Endothelial cell of umbilical vein (primary cell): ENCODE measurements around the gene DONSON. TPM values are rescaled to one million over a fixed set of nuclear protein-coding genes. Genes with fewer than 3 reads are reported as not detected.
"Not testable (repeated sequence)": the region's sequence is repeated elsewhere in the genome, so short reads cannot be mapped to it uniquely, and the experiment has no call there.

Experiments
- BruUV-seq: library from RNA; stranded (reverse); fragments of 400-500 nt; replicated peaks from 2 replicates; lab custom pipeline; 2021; lab: Mats Ljungman, UMichigan
- CTCF ChIA-PET: fragments of 300-600, 350-600 bp; sonication (Branson Sonifier 250); formaldehyde crosslinking; loops from one replicate; lab custom pipeline; 2021; ENCODE audit warnings: antibody characterized with exemption, inconsistent platforms; lab: Charles Lee
- POLR2A ChIA-PET: fragments of 300-600, 350-600 bp; sonication (Branson Sonifier 250); formaldehyde crosslinking; loops from one replicate; lab custom pipeline; 2021; ENCODE audit warnings: antibody characterized with exemption, inconsistent platforms; lab: Charles Lee
- DNase-seq: peaks from one replicate; pipeline ENCODE4 v3.0.0-alpha.2; 2011; ENCODE audit warnings: low read depth, low spot score
- FAIRE-seq: peaks from 2 replicates; lab custom pipeline; 2011; peaks lifted over from hg19 to GRCh38; lab: Jason Lieb, UNC
- H2AFZ ChIP-seq: 2 replicates; pipeline ENCODE4 v1.6.0; 2012; ENCODE audit warnings: low read depth, low read length, control low read depth, inconsistent platforms
- H3K27ac ChIP-seq: 2 replicates; pipeline ENCODE4 v1.5.1; 2011; ENCODE audit warnings: low read depth, mild to moderate bottlenecking, control low read depth, low read length, moderate library complexity; ENCODE audit not compliant: insufficient read depth
- H3K27me3 ChIP-seq, 2 experiments: 2 replicates each; pipeline versions ENCODE4 v1.6.0 to v1.6.1; 2011; ENCODE audit warnings: low read length in 2 of 2, mixed read lengths in 1 of 2; ENCODE audit not compliant: control insufficient read depth in 2 of 2, insufficient read depth in 2 of 2
- H3K36me3 ChIP-seq, 2 experiments: 2 replicates in 1 of 2; 3 replicates in 1 of 2; pipeline ENCODE4 v1.5.1; 2011; ENCODE audit warnings: low read length in 2 of 2, mild to moderate bottlenecking in 1 of 2, moderate library complexity in 1 of 2; ENCODE audit not compliant: control insufficient read depth in 2 of 2, insufficient read depth in 2 of 2; ENCODE audit errors: extremely low read depth in 1 of 2
- H3K4me1 ChIP-seq: 3 replicates; pipeline ENCODE4 v1.5.1; 2011; ENCODE audit warnings: mild to moderate bottlenecking, low read length; ENCODE audit not compliant: control insufficient read depth, insufficient read depth; ENCODE audit errors: extremely low read depth
- H3K4me2 ChIP-seq: 2 replicates; pipeline ENCODE4 v1.6.1; 2011; ENCODE audit warnings: low read length, control low read depth, mixed read lengths; ENCODE audit not compliant: insufficient read depth
- H3K4me3 ChIP-seq, 3 experiments: fragments of 200-600 bp in 1 of 3; sonication (generic), shearing (Covaris generic) in 1 of 3; replicated peaks in 1 of 3; 2 replicates each; pipeline ENCODE4 v1.5.1; 2011 to 2016; ENCODE audit warnings: control low read depth in 3 of 3, low read length in 3 of 3, mild to moderate bottlenecking in 2 of 3, inconsistent platforms in 1 of 3, low read depth in 1 of 3, moderate library complexity in 1 of 3; ENCODE audit not compliant: insufficient read depth in 1 of 3
- H3K79me2 ChIP-seq: 2 replicates; pipeline ENCODE4 v1.6.0; 2012; ENCODE audit warnings: low read length, inconsistent platforms; ENCODE audit not compliant: control insufficient read depth, insufficient read depth
- H3K9ac ChIP-seq: replicated peaks from 2 replicates; pipeline ENCODE3; 2011; ENCODE audit warnings: low read length, control low read depth; ENCODE audit not compliant: insufficient read depth; ENCODE audit errors: extremely low read depth
- H3K9me1 ChIP-seq: replicated peaks from 3 replicates; pipeline ENCODE4 v1.6.0; 2011; ENCODE audit warnings: mild to moderate bottlenecking, low read length; ENCODE audit not compliant: control insufficient read depth, insufficient read depth; ENCODE audit errors: extremely low read depth
- H3K9me3 ChIP-seq: replicated peaks from 2 replicates; pipeline ENCODE4 v1.5.1; 2012; ENCODE audit warnings: low read length, inconsistent platforms; ENCODE audit not compliant: control insufficient read depth, insufficient read depth
- H4K20me1 ChIP-seq: replicated peaks from 2 replicates; pipeline ENCODE3; 2011; ENCODE audit warnings: mild to moderate bottlenecking, low read length; ENCODE audit not compliant: control insufficient read depth, insufficient read depth; ENCODE audit errors: extremely low read depth
- CTCF ChIP-seq, 2 donors: IDR thresholded peaks; 1 replicate in 1 of 2; 2 replicates in 1 of 2; pipeline ENCODE4 v1.5.1; 2011; ENCODE audit warnings: low read length in 2 of 2, mild to moderate bottlenecking in 2 of 2, moderate library complexity in 2 of 2, control low read depth in 1 of 2, inconsistent platforms in 1 of 2, low read depth in 1 of 2; ENCODE audit not compliant: insufficient read depth in 1 of 2; ENCODE audit errors: extremely low read depth in 1 of 2
- EZH2 ChIP-seq: IDR thresholded peaks from 2 replicates; pipeline ENCODE4 v1.6.1; 2012; ENCODE audit warnings: borderline replicate concordance, low read depth, mild to moderate bottlenecking, moderate library complexity, low read length, inconsistent platforms; ENCODE audit not compliant: severe bottlenecking
- FOS ChIP-seq: IDR thresholded peaks from 2 replicates; pipeline ENCODE4 v1.6.1; 2011; ENCODE audit warnings: mild to moderate bottlenecking, low read length, moderate library complexity, borderline replicate concordance; ENCODE audit not compliant: insufficient read depth
- GATA2 ChIP-seq: IDR thresholded peaks from 2 replicates; pipeline ENCODE4 v1.7.0; 2011; ENCODE audit warnings: low read depth, mild to moderate bottlenecking, moderate library complexity, mixed read lengths, low read length; ENCODE audit not compliant: insufficient read length, insufficient read depth
- JUN ChIP-seq: IDR thresholded peaks from 2 replicates; pipeline ENCODE4 v1.6.1; 2011; ENCODE audit warnings: borderline replicate concordance, low read depth; ENCODE audit not compliant: insufficient read length, insufficient read depth
- MAX ChIP-seq: IDR thresholded peaks from 2 replicates; pipeline ENCODE4 v1.6.1; 2011; ENCODE audit not compliant: insufficient read depth, insufficient read length
- MYC ChIP-seq: IDR thresholded peaks from one replicate; pipeline ENCODE4 v1.6.1; 2011; ENCODE audit warnings: mild to moderate bottlenecking, low read depth, low read length
- POLR2A ChIP-seq: IDR thresholded peaks from 2 replicates; pipeline ENCODE4 v1.6.1; 2012; ENCODE audit warnings: low read depth, mild to moderate bottlenecking, control low read depth, low read length
- POLR2AphosphoS5 ChIP-seq: IDR thresholded peaks from 2 replicates; pipeline ENCODE4 v1.6.1; 2012; ENCODE audit warnings: low read depth, mild to moderate bottlenecking, control low read depth, low read length, moderate library complexity; ENCODE audit not compliant: insufficient read depth
- dilution Hi-C: fragments of 300-500 bp; cut with MboI; formaldehyde crosslinking; loops from one replicate; pipeline ENCODE4 v1.15.0; 2019; ENCODE audit warnings: low sequenced_read_pairs; ENCODE audit not compliant: extremely low pct_ligation_motif_present
- intact Hi-C: fragments of 100-400 bp; cut with micrococcal nuclease; formaldehyde crosslinking; loops from one replicate; pipeline ENCODE4 v1.10.0; 2022
- polyA plus RNA-seq, 4 experiments: library from polyadenylated mRNA; depleted of rRNA in 3 of 4; stranded (reverse) in 3 of 4; unstranded in 1 of 4; fragments of >200 nt; gene quantifications; 2 replicates each; pipeline versions ENCODE4 v1.2.1 to v1.2.3, GENCODE V29; 2011 to 2012; ENCODE audit warnings: missing spikeins in 1 of 4
- total RNA-seq: library from RNA; stranded (reverse); gene quantifications from 2 replicates; pipeline ENCODE4 v1.2.3, GENCODE V29; 2021

Gene DONSON
- total and polyA plus RNA-seq, 2 donors (not counting 3 experiments of a cell fraction or from before 2014, with no cell fraction given), result 14.3 to 29.4 TPM

GRCh38 chr21:33634254-33634653 is 45.8 kb upstream of the DONSON start:
- H4K20me1 ChIP-seq, result peaks cover 2% of the 10 kb centered on the region
- intact Hi-C loops (no loop called here), dilution Hi-C loops (no loop called here)
- no peaks in the 10 kb centered on the region for H3K27me3 ChIP-seq
- ChIA-PET POLR2A (no interaction called here), CTCF (interaction anchor here (1.7 kb wide), 1 partner anchor 28 kb away, joined by 4 read pairs; no protein-coding TSS in a partner anchor)
- H3K9me3 ChIP-seq, result no peaks in the 10 kb centered on the region
- no peak overlapping the region for H3K27ac ChIP-seq
- no TSS peak for BruUV-seq
- FAIRE-seq, result no peak
- H3K79me2 ChIP-seq, result peaks cover 27% of the 10 kb centered on the region
- H3K9ac ChIP-seq, result no peak overlapping the region
- H3K4me3 ChIP-seq, result no peak overlapping the region
- no peaks in the 10 kb centered on the region for H3K36me3 ChIP-seq
- H2AFZ ChIP-seq, result no peak overlapping the region
- H3K9me1 ChIP-seq, result no peaks in the 10 kb centered on the region
- no peaks in the 10 kb centered on the region for H3K4me1 ChIP-seq
- DNase-seq, result no peak
- TF ChIP-seq POLR2AphosphoS5, result no peak
- TF ChIP-seq MAX, result no peak
- TF ChIP-seq GATA2, result no peak
- TF ChIP-seq MYC, result no peak
- no peak for TF ChIP-seq CTCF (IDR thresholded peaks at IDR 0.05; ENCODE audit: extremely low read depth in 1 of 2, insufficient read depth in 1 of 2, low read depth in 1 of 2, low read length in 2 of 2)
- no peak for TF ChIP-seq POLR2A
- no peak for TF ChIP-seq JUN
- no peak for TF ChIP-seq FOS
- TF ChIP-seq EZH2, result no peak
- H3K4me2 ChIP-seq, result no peak overlapping the region

GRCh38 chr21:33626151-33626550 is 37.7 kb upstream of the DONSON start:
- H3K4me1 ChIP-seq, H3K4me2 ChIP-seq, H3K9ac ChIP-seq, H3K9me3 ChIP-seq, DNase-seq, H3K79me2 ChIP-seq, H2AFZ ChIP-seq, H4K20me1 ChIP-seq, H3K9me1 ChIP-seq, intact Hi-C loops, POLR2A ChIA-PET, dilution Hi-C loops, FAIRE-seq, H3K36me3 ChIP-seq, H3K27ac ChIP-seq, H3K27me3 ChIP-seq, BruUV-seq, H3K4me3 ChIP-seq: not testable (repeated sequence)
- CTCF ChIA-PET, result interaction anchor here (3.1 kb wide), 1 partner anchor 20 kb away, joined by 14 read pairs; no protein-coding TSS in a partner anchor
